Caco-2 (cell line): ENCODE results near the gene PDCD6IP. TPM values are rescaled to one million over a fixed set of nuclear protein-coding genes. Genes with fewer than 3 reads are reported as not detected.
"Not testable (repeated sequence)": the region's sequence is repeated elsewhere in the genome, so short reads cannot be mapped to it uniquely, and the experiment has no call there.

Experiments
- BruUV-seq: library from RNA; stranded (reverse); fragments of 400-500 nt; replicated peaks from 2 replicates; lab custom pipeline; 2021; lab: Mats Ljungman, UMichigan
- CTCF ChIA-PET: fragments of 300-600 bp; sonication (Branson Sonifier 250); formaldehyde crosslinking; loops from one replicate; lab custom pipeline; 2022; ENCODE audit warnings: antibody characterized with exemption; lab: Charles Lee
- POLR2A ChIA-PET: fragments of 300-600 bp; sonication (Branson Sonifier 250); formaldehyde crosslinking; loops from one replicate; lab custom pipeline; 2022; ENCODE audit warnings: antibody characterized with exemption; lab: Charles Lee
- DNase-seq, 2 experiments: peaks; one replicate each; pipeline versions ENCODE4 v3.0.0 to v3.0.0-alpha.2; 2020 to 2022
- H3K27me3 ChIP-seq: replicated peaks from 2 replicates; pipeline ENCODE4 v1.6.0; 2011; ENCODE audit warnings: low read length; ENCODE audit not compliant: control insufficient read depth, insufficient read depth
- H3K36me3 ChIP-seq: 2 replicates; pipeline ENCODE4 v1.5.1; 2011; ENCODE audit warnings: low read length; ENCODE audit not compliant: control insufficient read depth, insufficient read depth
- H3K4me1 ChIP-seq: fragments of 250-450 bp; sonication (Bioruptor Pico); 2 replicates; pipeline ENCODE4 v1.5.1; 2020; ENCODE audit warnings: mild to moderate bottlenecking
- H3K4me3 ChIP-seq: 2 replicates; pipeline ENCODE4 v1.5.1; 2011; ENCODE audit warnings: low read depth, mild to moderate bottlenecking, control low read depth, low read length
- H3K9me3 ChIP-seq: fragments of 250-450 bp; sonication (Bioruptor Pico); 2 replicates; pipeline ENCODE4 v1.5.1; 2020; ENCODE audit warnings: mild to moderate bottlenecking, moderate library complexity
- H3K27ac Mint-ChIP-seq: one replicate; pipeline ENCODE4 v1.8.0; 2022; ENCODE audit warnings: mixed read lengths; ENCODE audit not compliant: unreplicated experiment
- H3K27me3 Mint-ChIP-seq: one replicate; pipeline ENCODE4 v1.8.0; 2022; ENCODE audit warnings: mixed read lengths; ENCODE audit not compliant: insufficient read depth, unreplicated experiment
- H3K36me3 Mint-ChIP-seq: one replicate; pipeline ENCODE4 v1.8.0; 2022; ENCODE audit warnings: mild to moderate bottlenecking, mixed read lengths; ENCODE audit not compliant: insufficient read depth, unreplicated experiment
- H3K4me1 Mint-ChIP-seq: one replicate; pipeline ENCODE4 v1.8.0; 2022; ENCODE audit warnings: low read depth, mixed read lengths; ENCODE audit not compliant: unreplicated experiment
- H3K4me3 Mint-ChIP-seq: one replicate; pipeline ENCODE4 v1.8.0; 2022; ENCODE audit warnings: mild to moderate bottlenecking, moderate library complexity, mixed read lengths; ENCODE audit not compliant: unreplicated experiment
- H3K9me3 Mint-ChIP-seq: one replicate; pipeline ENCODE4 v1.8.0; 2022; ENCODE audit warnings: mixed read lengths; ENCODE audit not compliant: unreplicated experiment
- intact Hi-C: fragments of 100-400 bp; cut with micrococcal nuclease; formaldehyde crosslinking; loops from one replicate; pipeline ENCODE4 v1.10.0; 2022; ENCODE audit not compliant: unreplicated experiment
- total RNA-seq: library from RNA; stranded (reverse); gene quantifications from 2 replicates; pipeline ENCODE4 v1.2.3, GENCODE V29; 2022
- TF ChIP-seq, protein P1 (sequence below), 2 experiments: fragments of 200-600 bp in 1 of 2; IDR thresholded peaks; 1 replicate in 1 of 2; 2 replicates in 1 of 2; pipeline versions ENCODE4 v1.5.1 to v1.8.0; 2011 to 2022; ENCODE audit warnings: antibody characterized with exemption in 1 of 2, control low read depth in 1 of 2, inconsistent platforms in 1 of 2, low read depth in 1 of 2, low read length in 1 of 2, mild to moderate bottlenecking in 1 of 2, moderate library complexity in 1 of 2; ENCODE audit not compliant: insufficient read depth in 1 of 2, severe bottlenecking in 1 of 2, unreplicated experiment in 1 of 2

PDCD6IP gene
- total RNA-seq, 1 experiment from 2014 or later: 185 TPM

DNA sequence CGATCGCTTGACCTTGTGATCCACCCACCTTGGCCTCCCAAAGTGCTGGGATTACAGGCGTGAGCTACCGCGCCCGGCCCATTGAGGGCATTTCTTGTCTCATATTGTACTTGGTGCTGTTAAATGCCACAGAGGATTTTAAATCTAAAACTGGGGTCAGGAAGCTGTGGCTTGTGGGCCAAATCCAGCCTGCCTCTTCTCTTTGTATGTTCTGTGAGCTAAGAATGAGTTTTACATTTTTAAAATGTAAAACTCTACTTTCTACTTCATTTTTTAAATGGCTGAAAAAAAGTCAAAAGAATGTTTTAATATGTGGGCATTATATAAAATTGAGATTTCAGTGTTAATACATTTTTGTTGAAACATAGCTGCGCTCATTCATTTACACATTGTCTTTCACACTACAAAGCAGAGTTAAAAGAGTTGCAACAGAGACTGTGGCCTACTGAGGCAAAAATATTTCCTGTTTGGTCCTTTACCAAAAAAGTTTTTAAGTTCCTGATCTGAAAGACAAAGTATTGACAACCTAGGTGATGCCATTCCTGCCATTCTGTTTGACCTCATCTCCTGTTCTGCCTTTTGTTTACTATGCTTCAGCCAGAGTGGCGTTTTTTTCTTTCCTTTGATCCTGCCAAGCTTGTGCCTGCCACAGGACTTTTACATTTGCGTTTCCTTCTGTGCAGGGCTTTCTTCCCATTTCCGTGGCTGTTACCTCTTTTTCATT is 50.4 kb downstream of the PDCD6IP start:
- Histone ChIP-seq H3K36me3 (no peaks in the 10 kb centered on the region), H3K27me3 (no peaks in the 10 kb centered on the region), H3K4me3 (no peak overlapping the region), H3K9me3 (no peaks in the 10 kb centered on the region), H3K4me1 (no peaks in the 10 kb centered on the region)
- H3K9me3 Mint-ChIP-seq: no peaks in the 10 kb centered on the region
- peaks cover 25% of the 10 kb centered on the region for H3K36me3 Mint-ChIP-seq
- peaks cover 7% of the 10 kb centered on the region for H3K4me1 Mint-ChIP-seq
- CTCF ChIA-PET: no interaction called here
- TF ChIP-seq, protein P1, sequence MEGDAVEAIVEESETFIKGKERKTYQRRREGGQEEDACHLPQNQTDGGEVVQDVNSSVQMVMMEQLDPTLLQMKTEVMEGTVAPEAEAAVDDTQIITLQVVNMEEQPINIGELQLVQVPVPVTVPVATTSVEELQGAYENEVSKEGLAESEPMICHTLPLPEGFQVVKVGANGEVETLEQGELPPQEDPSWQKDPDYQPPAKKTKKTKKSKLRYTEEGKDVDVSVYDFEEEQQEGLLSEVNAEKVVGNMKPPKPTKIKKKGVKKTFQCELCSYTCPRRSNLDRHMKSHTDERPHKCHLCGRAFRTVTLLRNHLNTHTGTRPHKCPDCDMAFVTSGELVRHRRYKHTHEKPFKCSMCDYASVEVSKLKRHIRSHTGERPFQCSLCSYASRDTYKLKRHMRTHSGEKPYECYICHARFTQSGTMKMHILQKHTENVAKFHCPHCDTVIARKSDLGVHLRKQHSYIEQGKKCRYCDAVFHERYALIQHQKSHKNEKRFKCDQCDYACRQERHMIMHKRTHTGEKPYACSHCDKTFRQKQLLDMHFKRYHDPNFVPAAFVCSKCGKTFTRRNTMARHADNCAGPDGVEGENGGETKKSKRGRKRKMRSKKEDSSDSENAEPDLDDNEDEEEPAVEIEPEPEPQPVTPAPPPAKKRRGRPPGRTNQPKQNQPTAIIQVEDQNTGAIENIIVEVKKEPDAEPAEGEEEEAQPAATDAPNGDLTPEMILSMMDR (IDR thresholded peaks at IDR 0.05; ENCODE audit: insufficient read depth in 1 of 2, low read depth in 1 of 2, low read length in 1 of 2, severe bottlenecking in 1 of 2, unreplicated experiment in 1 of 2): no peak
- H3K27me3 Mint-ChIP-seq: no peaks in the 10 kb centered on the region
- POLR2A ChIA-PET: no interaction called here
- intact Hi-C loops: loop anchor here (1.0 kb wide), 1 partner anchor 22 kb away; no protein-coding TSS in a partner anchor
- H3K4me3 Mint-ChIP-seq: peak overlapping the region; percentile 28
- no peak overlapping the region for H3K27ac Mint-ChIP-seq
- DNase-seq: no peak
- no TSS peak for BruUV-seq

DNA sequence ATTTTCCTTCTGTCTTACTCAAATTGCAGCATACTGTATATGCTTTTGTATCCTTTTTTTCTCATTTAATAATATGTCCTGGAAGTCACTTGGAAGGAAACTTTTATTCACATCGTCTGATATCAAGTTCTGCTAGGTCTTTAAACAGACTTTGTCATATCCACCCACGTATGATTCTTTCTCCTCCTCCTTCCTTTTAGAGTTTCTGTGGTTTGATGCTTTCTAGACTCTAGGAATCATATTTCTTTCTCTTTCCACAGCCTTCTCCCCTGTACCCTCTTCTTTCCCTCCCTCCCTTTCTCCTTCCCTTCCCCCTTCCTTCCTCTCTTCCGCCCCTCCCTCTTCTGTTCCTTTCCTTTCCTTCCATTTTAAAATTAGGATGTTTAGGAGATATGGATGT is 52.2 kb downstream of the PDCD6IP start:
- H3K9me3 Mint-ChIP-seq, H3K9me3 ChIP-seq, H3K27me3 ChIP-seq, H3K27ac Mint-ChIP-seq, H3K4me3 Mint-ChIP-seq, POLR2A ChIA-PET, H3K27me3 Mint-ChIP-seq, H3K4me1 Mint-ChIP-seq, CTCF ChIA-PET, H3K4me1 ChIP-seq, H3K36me3 ChIP-seq, intact Hi-C loops, H3K4me3 ChIP-seq, BruUV-seq, DNase-seq: not testable (repeated sequence)
- H3K36me3 Mint-ChIP-seq: peaks cover 40% of the 10 kb centered on the region

GRCh38 chr3:33855407-33855806 is 57.0 kb downstream of the PDCD6IP start:
- H3K27me3 Mint-ChIP-seq, H3K27ac Mint-ChIP-seq, H3K36me3 ChIP-seq, intact Hi-C loops, POLR2A ChIA-PET, H3K4me3 ChIP-seq, H3K27me3 ChIP-seq, CTCF ChIA-PET, H3K9me3 ChIP-seq, H3K4me3 Mint-ChIP-seq, BruUV-seq, H3K9me3 Mint-ChIP-seq, H3K4me1 ChIP-seq, H3K4me1 Mint-ChIP-seq, DNase-seq: not testable (repeated sequence)
- peaks cover 38% of the 10 kb centered on the region for H3K36me3 Mint-ChIP-seq

DNA sequence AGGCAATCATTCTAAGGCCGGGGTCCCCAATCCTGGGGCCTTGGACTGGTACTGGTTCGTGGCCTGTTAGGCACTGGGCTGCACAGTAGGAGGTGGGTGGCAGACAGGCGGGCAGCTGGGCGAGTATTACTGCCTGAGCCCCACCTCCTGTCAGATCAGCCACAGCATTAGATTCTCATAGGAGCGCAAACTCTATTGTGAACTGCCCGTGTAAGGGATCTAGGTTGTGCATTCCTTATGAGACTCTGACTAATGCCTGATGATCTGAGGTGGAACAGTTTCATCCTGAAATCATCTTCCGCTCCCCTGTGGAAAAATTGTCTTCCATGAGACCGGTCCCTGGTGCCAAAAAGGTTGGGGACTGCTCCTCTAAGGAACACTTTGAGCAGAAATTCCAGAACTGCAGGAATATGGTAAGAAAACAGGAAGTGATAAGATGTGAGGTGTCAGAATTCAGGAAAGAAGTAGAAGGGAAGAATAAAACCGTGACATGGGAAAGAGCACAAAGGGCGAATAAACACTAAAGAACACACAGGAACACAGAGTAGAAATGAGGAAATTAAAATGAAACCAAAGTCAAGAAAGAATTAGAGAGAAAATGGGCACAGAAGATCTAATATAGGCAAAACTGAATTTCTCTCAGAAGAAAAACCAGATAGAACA is 57.6 kb downstream of the PDCD6IP start:
- peaks cover 39% of the 10 kb centered on the region for H3K36me3 Mint-ChIP-seq
- intact Hi-C loops: no loop called here

GRCh38 chr3:33857701-33858100 is 59.3 kb downstream of the PDCD6IP start:
- H3K4me3 Mint-ChIP-seq, DNase-seq, H3K27me3 Mint-ChIP-seq, H3K4me1 Mint-ChIP-seq, H3K4me3 ChIP-seq, CTCF ChIA-PET, H3K27me3 ChIP-seq, intact Hi-C loops, H3K36me3 ChIP-seq, H3K4me1 ChIP-seq, BruUV-seq, H3K27ac Mint-ChIP-seq, H3K9me3 ChIP-seq, H3K9me3 Mint-ChIP-seq, POLR2A ChIA-PET: not testable (repeated sequence)
- H3K36me3 Mint-ChIP-seq: peaks cover 38% of the 10 kb centered on the region

More for the DNA sequence above, 57.6 kb downstream of the PDCD6IP start:
- DNase-seq: no peak
- H3K27ac Mint-ChIP-seq: no peak overlapping the region
- H3K4me3 Mint-ChIP-seq: no peak overlapping the region
- no peaks in the 10 kb centered on the region for H3K4me1 Mint-ChIP-seq
- no peaks in the 10 kb centered on the region for H3K9me3 Mint-ChIP-seq
- Histone ChIP-seq H3K9me3 (no peaks in the 10 kb centered on the region), H3K4me3 (no peak overlapping the region), H3K4me1 (no peaks in the 10 kb centered on the region), H3K27me3 (no peaks in the 10 kb centered on the region), H3K36me3 (no peaks in the 10 kb centered on the region)
- no peaks in the 10 kb centered on the region for H3K27me3 Mint-ChIP-seq
- TF ChIP-seq, protein P1 (IDR thresholded peaks at IDR 0.05; ENCODE audit: insufficient read depth in 1 of 2, low read depth in 1 of 2, low read length in 1 of 2, severe bottlenecking in 1 of 2, unreplicated experiment in 1 of 2): no peak
- no TSS peak for BruUV-seq
- CTCF ChIA-PET: no interaction called here
- POLR2A ChIA-PET: no interaction called here
